ENCODE data around the gene PLEKHM3. TPM values are rescaled to one million over a fixed set of nuclear protein-coding genes. Genes with fewer than 3 reads are reported as not detected.

Gene PLEKHM3
- total and polyA plus RNA-seq, 2 of the 13 experiments (the other 11 are each of a cell fraction or from before 2014, with no cell fraction given): 4.5 to 4.7 TPM

DNA sequence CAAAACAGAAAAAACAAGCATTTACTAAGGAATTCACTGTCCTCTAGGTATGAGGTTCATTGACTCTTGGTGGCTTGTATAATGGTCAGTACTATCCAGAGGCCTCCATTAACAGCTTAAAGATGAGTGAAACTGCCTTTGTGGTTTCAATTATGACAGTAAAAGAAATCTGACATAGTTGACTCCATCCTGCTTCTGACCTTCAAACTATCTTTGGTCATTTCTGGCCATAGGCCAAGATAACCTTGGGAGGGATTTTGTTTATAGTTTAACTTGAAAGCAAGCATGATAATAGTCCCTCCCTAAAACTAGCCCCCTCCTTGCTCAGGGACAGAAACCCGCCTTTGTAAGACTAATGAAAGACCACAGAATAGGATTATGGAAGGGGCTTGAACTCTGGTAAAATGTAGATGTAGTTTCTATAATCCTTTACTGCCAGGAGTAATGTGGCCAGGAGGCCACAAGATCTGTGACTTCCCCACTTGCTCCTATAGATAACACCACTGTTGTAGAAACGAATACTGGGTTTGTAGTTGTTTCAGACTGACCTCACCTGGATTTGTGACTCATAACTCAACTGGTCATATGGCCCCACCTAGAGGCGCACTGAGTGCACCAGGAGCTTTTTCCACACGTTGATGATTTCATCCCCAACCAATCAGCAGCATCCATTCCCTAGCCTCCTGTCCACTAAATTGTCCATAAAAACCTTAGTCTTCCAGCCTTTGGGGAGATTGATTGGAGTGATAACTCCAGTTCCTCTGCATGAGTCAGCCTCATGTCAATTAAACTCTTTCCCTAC lies 8.6 kb upstream of the PLEKHM3 start (continued):
- TF ChIP-seq, protein P1, sequence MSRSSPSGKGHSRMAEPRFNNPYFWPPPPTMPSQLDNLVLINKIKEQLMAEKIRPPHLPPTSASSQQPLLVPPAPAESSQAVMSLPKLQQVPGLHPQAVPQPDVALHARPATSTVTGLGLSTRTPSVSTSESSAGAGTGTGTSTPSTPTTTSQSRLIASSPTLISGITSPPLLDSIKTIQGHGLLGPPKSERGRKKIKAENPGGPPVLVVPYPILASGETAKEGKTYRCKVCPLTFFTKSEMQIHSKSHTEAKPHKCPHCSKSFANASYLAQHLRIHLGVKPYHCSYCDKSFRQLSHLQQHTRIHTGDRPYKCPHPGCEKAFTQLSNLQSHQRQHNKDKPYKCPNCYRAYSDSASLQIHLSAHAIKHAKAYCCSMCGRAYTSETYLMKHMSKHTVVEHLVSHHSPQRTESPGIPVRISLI (CRISPR knock-in tag; IDR thresholded peaks at IDR 0.05; ENCODE audit: borderline replicate concordance): no peak
- TF ChIP-seq MZF1 (CRISPR knock-in tag; IDR thresholded peaks at IDR 0.05; ENCODE audit: borderline replicate concordance): no peak
- TF ChIP-seq ZNF441 (CRISPR knock-in tag; IDR thresholded peaks at IDR 0.05; ENCODE audit: borderline replicate concordance): no peak
- peak; percentile 56; the same call in 1 of the 2 replicates for TF ChIP-seq ZMYM2 (CRISPR knock-in tag; IDR thresholded peaks at IDR 0.05)
- no peak for TF ChIP-seq ZNF407 (CRISPR knock-in tag; IDR thresholded peaks at IDR 0.05; ENCODE audit: not compliant biosample characterization)
- TF ChIP-seq ZNF569 (CRISPR knock-in tag; IDR thresholded peaks at IDR 0.05; ENCODE audit: borderline replicate concordance): no peak
- no peak; the same call in none of the 2 replicates for TF ChIP-seq BHLHE40 (IDR thresholded peaks at IDR 0.05; ENCODE audit: low read length)
- no peak for TF ChIP-seq ZSCAN12 (CRISPR knock-in tag; IDR thresholded peaks at IDR 0.05)
- TF ChIP-seq MIER3 (CRISPR knock-in tag; IDR thresholded peaks at IDR 0.05; ENCODE audit: borderline replicate concordance): peak; percentile 39; the same call in 1 of the 2 replicates
- TF ChIP-seq ZNF547 (CRISPR knock-in tag; IDR thresholded peaks at IDR 0.05): no peak
- TF ChIP-seq ZNF34 (CRISPR knock-in tag; IDR thresholded peaks at IDR 0.05; ENCODE audit: borderline replicate concordance): 0 out of 2 replicates have a peak, but pooled peaks have one; percentile 13
- no peak for TF ChIP-seq ZNF841 (CRISPR knock-in tag; IDR thresholded peaks at IDR 0.05; ENCODE audit: borderline replicate concordance)
- TF ChIP-seq BRD4 (CRISPR knock-in tag; IDR thresholded peaks at IDR 0.05): no peak
- TF ChIP-seq ZNF800 (CRISPR knock-in tag; IDR thresholded peaks at IDR 0.05): 0 out of 2 replicates have a peak, but pooled peaks have one; percentile 1
- no peak for TF ChIP-seq RFX3 (CRISPR knock-in tag; IDR thresholded peaks at IDR 0.05)
- TF ChIP-seq XBP1 (CRISPR knock-in tag; IDR thresholded peaks at IDR 0.05): no peak
- TF ChIP-seq, protein P2, sequence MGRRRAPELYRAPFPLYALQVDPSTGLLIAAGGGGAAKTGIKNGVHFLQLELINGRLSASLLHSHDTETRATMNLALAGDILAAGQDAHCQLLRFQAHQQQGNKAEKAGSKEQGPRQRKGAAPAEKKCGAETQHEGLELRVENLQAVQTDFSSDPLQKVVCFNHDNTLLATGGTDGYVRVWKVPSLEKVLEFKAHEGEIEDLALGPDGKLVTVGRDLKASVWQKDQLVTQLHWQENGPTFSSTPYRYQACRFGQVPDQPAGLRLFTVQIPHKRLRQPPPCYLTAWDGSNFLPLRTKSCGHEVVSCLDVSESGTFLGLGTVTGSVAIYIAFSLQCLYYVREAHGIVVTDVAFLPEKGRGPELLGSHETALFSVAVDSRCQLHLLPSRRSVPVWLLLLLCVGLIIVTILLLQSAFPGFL (CRISPR knock-in tag; IDR thresholded peaks at IDR 0.05): no peak

All from HepG2 (cell line).